GM12872 (cell line): ENCODE results near the gene ZNF177.

Experiments
- CTCF ChIP-seq: IDR thresholded peaks from 3 replicates; pipeline ENCODE4 v1.5.1; 2011; ENCODE audit warnings: low read depth, mild to moderate bottlenecking, low read length, moderate library complexity; ENCODE audit not compliant: insufficient read depth

Gene ZNF177

GRCh38 chr19:9342610-9343304 lies 20.1 kb upstream of the ZNF177 start:
- no peak for TF ChIP-seq CTCF

GRCh38 chr19:9345005-9345404 lies 17.8 kb upstream of the ZNF177 start:
- TF ChIP-seq CTCF, result no peak

GRCh38 chr19:9348253-9348652 lies 14.6 kb upstream of the ZNF177 start:
- no peak for TF ChIP-seq CTCF

DNA sequence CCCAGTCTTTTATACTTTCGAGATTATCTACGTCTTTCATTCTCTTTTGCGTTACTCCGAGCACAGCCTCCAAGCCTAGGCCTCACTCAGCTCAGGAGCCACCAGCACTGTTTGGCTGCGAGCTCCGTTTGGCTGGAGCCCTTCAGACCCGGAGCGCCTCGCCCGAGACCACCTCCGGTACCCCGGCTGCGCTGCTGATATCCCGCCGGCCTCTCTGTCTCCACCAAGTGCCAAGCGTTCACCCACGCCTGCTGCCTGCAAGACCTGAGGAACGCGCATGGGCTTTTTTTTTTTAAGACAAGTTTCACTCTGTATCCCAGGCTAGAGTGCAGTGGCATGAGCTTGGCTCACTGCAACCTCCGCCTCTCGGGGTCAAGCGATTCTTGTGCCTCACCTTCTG lies 14.1 kb upstream of the ZNF177 start:
- no peak for TF ChIP-seq CTCF

DNA sequence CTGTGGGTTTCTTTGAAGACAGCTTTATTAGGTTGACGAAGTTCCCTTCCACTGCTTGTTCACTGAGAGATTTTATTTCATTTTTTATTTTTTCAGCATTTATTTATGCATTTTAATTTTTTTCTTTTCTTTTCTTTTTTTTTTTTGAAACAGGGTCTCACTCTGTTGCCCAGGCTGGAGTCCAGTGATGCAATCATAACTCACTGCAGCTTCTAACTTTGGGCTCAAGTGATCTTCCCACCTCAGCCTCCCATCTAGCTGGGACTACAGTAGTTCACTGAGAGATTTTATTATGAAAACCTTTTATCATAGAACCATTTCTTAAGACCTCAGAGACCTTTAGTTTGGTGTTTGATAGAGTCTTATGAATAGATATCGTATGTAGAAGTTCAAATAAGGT lies 10.3 kb upstream of the ZNF177 start:
- no peak for TF ChIP-seq CTCF

- TF ChIP-seq CTCF, result no peak
Measured at GRCh38 chr19:9353011-9353410, 9.8 kb upstream of the ZNF177 start.

DNA sequence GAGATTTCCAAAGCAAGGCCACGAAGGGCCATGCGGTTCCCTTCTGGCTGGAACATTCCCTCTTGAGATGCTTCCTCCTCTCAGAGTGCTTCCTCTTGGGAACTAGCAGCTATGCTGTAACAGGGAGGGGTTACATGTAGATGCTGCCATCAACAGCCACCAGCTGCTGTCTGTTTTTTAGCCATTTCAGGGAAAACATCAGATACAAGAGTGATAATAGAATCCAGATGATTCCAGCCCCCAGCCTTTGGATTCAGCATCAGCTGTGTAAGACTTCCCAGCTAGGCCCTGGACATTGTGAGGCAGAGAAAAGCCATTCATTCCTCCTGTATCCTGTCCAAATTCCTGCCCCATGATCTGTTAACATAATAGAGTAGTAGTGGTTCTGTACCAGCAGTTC lies 8.2 kb upstream of the ZNF177 start:
- no peak for TF ChIP-seq CTCF
